HL-60 (cell line): ENCODE data around the gene UNK.

ENCODE experiments used
- GABPA ChIP-seq: IDR thresholded peaks from 2 replicates; pipeline ENCODE4 v1.6.1; 2012; ENCODE audit warnings: low read depth
- POLR2AphosphoS5 ChIP-seq: IDR thresholded peaks from 2 replicates; pipeline ENCODE4 v1.6.1; 2012; ENCODE audit warnings: low read depth
- SPI1 ChIP-seq: IDR thresholded peaks from 2 replicates; pipeline ENCODE4 v1.6.1; 2012; ENCODE audit warnings: low read depth, mild to moderate bottlenecking, borderline replicate concordance
- TF ChIP-seq, protein P1 (sequence below): IDR thresholded peaks from one replicate; pipeline ENCODE4 v1.5.1; 2011; ENCODE audit warnings: low read length, control low read depth, inconsistent platforms; ENCODE audit not compliant: insufficient read depth
- TF ChIP-seq, protein P2 (sequence below): IDR thresholded peaks from 2 replicates; pipeline ENCODE4 v1.6.1; 2012; ENCODE audit warnings: low read depth; ENCODE audit not compliant: insufficient replicate concordance

DNA sequence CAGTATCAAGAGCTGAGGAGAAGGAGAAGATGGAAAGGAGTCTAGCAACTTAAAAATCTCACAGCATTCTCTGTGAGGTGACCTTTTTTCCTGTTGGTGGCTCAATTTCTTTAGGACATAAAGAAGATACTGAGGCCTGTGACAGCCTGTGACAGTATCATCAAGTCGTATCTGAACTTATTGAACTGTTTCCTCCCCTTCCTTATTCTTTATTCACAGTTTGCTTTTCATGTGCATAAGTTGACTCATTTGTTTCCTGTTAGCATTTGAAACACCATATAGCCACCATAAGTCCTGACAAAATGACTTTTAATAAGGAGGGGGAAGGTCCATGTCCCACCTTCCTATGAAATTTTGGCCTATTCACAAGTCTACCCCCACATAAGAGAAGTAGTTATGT is 8.9 kb downstream of the UNK start:
- TF ChIP-seq, protein P1, sequence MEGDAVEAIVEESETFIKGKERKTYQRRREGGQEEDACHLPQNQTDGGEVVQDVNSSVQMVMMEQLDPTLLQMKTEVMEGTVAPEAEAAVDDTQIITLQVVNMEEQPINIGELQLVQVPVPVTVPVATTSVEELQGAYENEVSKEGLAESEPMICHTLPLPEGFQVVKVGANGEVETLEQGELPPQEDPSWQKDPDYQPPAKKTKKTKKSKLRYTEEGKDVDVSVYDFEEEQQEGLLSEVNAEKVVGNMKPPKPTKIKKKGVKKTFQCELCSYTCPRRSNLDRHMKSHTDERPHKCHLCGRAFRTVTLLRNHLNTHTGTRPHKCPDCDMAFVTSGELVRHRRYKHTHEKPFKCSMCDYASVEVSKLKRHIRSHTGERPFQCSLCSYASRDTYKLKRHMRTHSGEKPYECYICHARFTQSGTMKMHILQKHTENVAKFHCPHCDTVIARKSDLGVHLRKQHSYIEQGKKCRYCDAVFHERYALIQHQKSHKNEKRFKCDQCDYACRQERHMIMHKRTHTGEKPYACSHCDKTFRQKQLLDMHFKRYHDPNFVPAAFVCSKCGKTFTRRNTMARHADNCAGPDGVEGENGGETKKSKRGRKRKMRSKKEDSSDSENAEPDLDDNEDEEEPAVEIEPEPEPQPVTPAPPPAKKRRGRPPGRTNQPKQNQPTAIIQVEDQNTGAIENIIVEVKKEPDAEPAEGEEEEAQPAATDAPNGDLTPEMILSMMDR = no peak
- TF ChIP-seq, protein P2, sequence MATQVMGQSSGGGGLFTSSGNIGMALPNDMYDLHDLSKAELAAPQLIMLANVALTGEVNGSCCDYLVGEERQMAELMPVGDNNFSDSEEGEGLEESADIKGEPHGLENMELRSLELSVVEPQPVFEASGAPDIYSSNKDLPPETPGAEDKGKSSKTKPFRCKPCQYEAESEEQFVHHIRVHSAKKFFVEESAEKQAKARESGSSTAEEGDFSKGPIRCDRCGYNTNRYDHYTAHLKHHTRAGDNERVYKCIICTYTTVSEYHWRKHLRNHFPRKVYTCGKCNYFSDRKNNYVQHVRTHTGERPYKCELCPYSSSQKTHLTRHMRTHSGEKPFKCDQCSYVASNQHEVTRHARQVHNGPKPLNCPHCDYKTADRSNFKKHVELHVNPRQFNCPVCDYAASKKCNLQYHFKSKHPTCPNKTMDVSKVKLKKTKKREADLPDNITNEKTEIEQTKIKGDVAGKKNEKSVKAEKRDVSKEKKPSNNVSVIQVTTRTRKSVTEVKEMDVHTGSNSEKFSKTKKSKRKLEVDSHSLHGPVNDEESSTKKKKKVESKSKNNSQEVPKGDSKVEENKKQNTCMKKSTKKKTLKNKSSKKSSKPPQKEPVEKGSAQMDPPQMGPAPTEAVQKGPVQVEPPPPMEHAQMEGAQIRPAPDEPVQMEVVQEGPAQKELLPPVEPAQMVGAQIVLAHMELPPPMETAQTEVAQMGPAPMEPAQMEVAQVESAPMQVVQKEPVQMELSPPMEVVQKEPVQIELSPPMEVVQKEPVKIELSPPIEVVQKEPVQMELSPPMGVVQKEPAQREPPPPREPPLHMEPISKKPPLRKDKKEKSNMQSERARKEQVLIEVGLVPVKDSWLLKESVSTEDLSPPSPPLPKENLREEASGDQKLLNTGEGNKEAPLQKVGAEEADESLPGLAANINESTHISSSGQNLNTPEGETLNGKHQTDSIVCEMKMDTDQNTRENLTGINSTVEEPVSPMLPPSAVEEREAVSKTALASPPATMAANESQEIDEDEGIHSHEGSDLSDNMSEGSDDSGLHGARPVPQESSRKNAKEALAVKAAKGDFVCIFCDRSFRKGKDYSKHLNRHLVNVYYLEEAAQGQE = no peak
- TF ChIP-seq POLR2AphosphoS5 (no peak), SPI1 (no peak), GABPA (no peak)
